Putamen (tissue), 1 donor: ENCODE measurements around the gene ARID5B.
"Not testable (repeated sequence)": the region's sequence is repeated elsewhere in the genome, so short reads cannot be mapped to it uniquely, and the experiment has no call there.

Source experiments
- DNase-seq: peaks from one replicate; pipeline ENCODE4 v3.0.0-alpha.2; 2016; ENCODE audit warnings: low spot score

ARID5B gene

GRCh38 chr10:62016623-62017490, 115.4 kb downstream of the ARID5B start:
- DNase-seq, result no peak

GRCh38 chr10:62017491-62017870, 116.0 kb downstream of the ARID5B start:
- no peak for DNase-seq

- no peak for DNase-seq
Observed at GRCh38 chr10:62018131-62018911, 116.8 kb downstream of the ARID5B start.

- DNase-seq, result no peak
Observed at GRCh38 chr10:62019013-62019684, 117.7 kb downstream of the ARID5B start.

- no peak for DNase-seq
Observed at GRCh38 chr10:62019685-62020359, 118.3 kb downstream of the ARID5B start.

- no peak for DNase-seq
Observed at GRCh38 chr10:62021128-62021665, 119.7 kb downstream of the ARID5B start.

- no peak for DNase-seq
Observed at GRCh38 chr10:62021978-62022802, 120.7 kb downstream of the ARID5B start.

GRCh38 chr10:62022830-62023229, 121.3 kb downstream of the ARID5B start:
- DNase-seq, result no peak

- DNase-seq, result no peak
Observed at GRCh38 chr10:62023329-62023728, 121.8 kb downstream of the ARID5B start.

GRCh38 chr10:62024026-62024701, 122.7 kb downstream of the ARID5B start:
- no peak for DNase-seq

GRCh38 chr10:62025134-62025794, 123.8 kb downstream of the ARID5B start:
- DNase-seq, result no peak

- no peak for DNase-seq
Observed at GRCh38 chr10:62025901-62026879, 124.7 kb downstream of the ARID5B start.

GRCh38 chr10:62027841-62028501, 126.5 kb downstream of the ARID5B start:
- DNase-seq, result no peak

- not testable (repeated sequence) for DNase-seq
Observed at GRCh38 chr10:62028502-62028842, 127.0 kb downstream of the ARID5B start.

- no peak for DNase-seq
Observed at GRCh38 chr10:62029401-62029800, 127.9 kb downstream of the ARID5B start.

- DNase-seq, result no peak
Observed at GRCh38 chr10:62031507-62031906, 130.0 kb downstream of the ARID5B start.

GRCh38 chr10:62033125-62033524, 131.6 kb downstream of the ARID5B start:
- DNase-seq, result no peak

- no peak for DNase-seq
Observed at GRCh38 chr10:62034096-62034640, 132.7 kb downstream of the ARID5B start.
